GM13977 (cell line): ENCODE measurements around the gene RUNDC3A.
"Not testable (repeated sequence)": the region's sequence is repeated elsewhere in the genome, so short reads cannot be mapped to it uniquely, and the experiment has no call there.

Experiments
- DNase-seq: peaks from one replicate; pipeline ENCODE4 v3.0.0; 2012; ENCODE audit warnings: low spot score
- in situ Hi-C: fragments of 300-500 bp; cut with MboI; formaldehyde crosslinking; loops from one replicate; pipeline ENCODE4 v1.12.0; 2022; ENCODE audit warnings: low sequenced_read_pairs, low pct_unique_long_range_greater_than_20kb, mixed read lengths, inconsistent platforms; ENCODE audit not compliant: unreplicated experiment
- TF ChIP-seq, protein P1 (sequence below): IDR thresholded peaks from 2 replicates; pipeline ENCODE4 v1.5.1; 2012; ENCODE audit warnings: mild to moderate bottlenecking, control low read depth; ENCODE audit not compliant: insufficient read depth; ENCODE audit errors: extremely low read depth, missing control alignments

Gene RUNDC3A

DNA sequence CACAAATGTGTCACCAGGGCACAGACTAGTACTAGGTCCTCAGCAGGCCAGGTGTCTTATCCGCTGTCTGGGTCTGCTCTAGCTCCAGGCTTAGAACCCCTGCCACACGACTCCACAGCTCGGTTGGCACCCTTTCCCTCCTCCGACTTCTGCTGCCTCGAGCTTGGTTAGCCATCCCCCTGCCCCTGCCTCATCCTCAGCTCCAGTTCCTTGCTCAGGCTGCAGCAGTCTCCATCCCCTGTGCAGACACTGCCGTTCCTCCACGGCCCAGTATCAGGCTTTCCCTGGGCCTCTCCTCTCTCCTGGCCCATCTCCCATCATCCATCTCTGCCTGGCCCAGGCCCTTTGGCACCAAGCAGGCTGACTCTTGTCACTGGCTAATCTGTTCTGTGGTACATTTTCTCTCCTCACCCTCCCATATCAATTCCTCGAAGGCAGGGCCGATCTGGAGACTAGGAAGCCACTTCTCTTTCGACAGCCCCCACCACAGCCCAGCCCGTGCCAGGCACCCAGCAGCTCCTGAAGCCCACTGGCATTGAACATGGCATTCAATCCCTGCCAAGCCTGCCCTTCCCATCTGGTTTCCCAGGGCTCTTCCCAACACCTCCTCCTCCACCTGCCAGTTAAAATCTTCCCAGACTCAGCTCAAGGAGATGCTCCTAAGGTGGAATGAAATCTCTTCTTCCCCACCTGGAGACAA lies 35.3 kb downstream of the RUNDC3A start:
- TF ChIP-seq, protein P1, sequence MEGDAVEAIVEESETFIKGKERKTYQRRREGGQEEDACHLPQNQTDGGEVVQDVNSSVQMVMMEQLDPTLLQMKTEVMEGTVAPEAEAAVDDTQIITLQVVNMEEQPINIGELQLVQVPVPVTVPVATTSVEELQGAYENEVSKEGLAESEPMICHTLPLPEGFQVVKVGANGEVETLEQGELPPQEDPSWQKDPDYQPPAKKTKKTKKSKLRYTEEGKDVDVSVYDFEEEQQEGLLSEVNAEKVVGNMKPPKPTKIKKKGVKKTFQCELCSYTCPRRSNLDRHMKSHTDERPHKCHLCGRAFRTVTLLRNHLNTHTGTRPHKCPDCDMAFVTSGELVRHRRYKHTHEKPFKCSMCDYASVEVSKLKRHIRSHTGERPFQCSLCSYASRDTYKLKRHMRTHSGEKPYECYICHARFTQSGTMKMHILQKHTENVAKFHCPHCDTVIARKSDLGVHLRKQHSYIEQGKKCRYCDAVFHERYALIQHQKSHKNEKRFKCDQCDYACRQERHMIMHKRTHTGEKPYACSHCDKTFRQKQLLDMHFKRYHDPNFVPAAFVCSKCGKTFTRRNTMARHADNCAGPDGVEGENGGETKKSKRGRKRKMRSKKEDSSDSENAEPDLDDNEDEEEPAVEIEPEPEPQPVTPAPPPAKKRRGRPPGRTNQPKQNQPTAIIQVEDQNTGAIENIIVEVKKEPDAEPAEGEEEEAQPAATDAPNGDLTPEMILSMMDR = no peak
- DNase-seq = no peak
- in situ Hi-C loops = no loop called here

DNA sequence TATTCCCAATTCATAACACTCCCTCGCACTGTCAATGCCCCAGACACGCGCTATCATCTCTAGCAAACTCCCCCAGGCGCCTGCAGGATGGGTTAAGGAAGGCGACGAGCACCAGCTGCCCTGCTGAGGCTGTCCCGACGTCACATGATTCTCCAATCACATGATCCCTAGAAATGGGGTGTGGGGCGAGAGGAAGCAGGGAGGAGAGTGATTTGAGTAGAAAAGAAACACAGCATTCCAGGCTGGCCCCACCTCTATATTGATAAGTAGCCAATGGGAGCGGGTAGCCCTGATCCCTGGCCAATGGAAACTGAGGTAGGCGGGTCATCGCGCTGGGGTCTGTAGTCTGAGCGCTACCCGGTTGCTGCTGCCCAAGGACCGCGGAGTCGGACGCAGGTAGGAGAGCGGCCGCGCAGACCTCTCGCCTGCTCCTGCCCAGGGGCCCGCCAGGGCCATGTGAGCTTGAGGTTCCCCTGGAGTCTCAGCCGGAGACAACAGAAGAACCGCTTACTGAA lies 36.6 kb downstream of the RUNDC3A start, which contains the start of gene GRN:
Gene GRN, plus strand, starts transcription at position 364 of the 515 bp plus-strand sequence. CDS start 3,863 bp downstream, outside the sequence.
- in situ Hi-C loops = no loop called here
- DNase-seq = peak; percentile 95
- TF ChIP-seq, protein P1 = no peak

DNA sequence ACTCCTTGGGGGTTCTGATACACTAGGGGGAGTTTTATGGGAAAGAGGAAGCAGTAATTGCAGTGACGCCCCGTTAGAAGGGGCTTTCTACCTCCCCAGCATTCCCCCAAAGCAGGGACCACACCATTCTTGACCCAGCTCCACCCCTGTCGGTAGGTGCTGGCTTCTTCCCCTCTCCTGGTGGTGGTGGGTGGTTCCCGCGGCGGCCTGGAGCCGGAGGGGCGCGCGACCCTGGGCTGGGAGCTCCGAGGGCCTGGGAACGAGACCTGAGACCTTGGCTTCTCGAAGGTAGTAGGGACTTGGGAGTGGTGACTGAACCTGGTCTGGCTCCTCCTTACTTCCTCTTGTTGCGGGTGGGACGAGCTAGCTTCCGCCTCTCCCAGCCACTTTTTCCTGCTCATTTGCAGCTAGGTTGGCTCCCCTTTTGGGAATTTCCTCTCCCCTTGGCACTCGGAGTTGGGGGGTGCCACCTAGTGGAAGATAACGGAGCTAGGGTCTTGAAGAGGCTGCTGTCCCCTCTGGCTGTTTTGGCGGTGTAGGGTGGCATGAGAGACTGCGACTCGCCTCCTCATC lies 37.1 kb downstream of the RUNDC3A start:
- in situ Hi-C loops = no loop called here
- DNase-seq = peak; percentile 56

DNA sequence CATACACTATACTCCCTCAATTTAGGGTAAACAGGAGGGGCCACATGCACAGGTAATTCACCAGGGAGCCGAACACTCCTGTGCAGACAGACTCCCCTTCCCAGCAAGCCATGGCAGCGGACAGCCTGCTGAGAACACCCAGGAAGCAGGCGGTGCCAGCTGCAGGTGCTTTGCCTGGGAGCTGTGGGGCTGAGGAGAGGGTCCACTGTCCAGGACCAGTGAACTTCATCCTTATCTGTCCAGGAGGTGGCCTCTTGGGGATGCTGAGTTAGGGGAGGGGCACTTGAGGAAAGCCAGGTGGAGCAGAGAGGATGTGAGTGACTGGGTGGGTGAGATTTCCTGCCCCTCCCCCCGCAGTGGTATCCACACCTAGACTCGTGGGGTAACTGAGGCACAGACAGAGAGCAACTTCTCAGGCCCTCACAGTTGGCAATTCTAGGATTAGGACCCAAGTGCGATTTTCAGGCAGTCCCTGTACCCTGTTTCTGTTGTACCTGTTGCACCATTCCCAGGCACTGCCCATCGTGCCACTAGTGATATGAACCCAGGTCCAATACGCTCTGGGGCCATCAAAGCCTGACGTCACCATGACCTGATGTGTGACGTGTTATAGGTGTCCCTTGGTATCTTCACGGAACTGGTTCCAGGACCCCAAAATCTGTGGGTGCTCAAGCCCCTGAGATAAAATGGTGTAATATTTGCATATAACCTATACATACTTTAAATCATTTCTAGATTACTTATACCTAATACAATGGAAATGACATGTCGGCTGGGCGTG lies 37.9 kb downstream of the RUNDC3A start:
- no peak for DNase-seq
- TF ChIP-seq, protein P1 = peak; percentile 7
- in situ Hi-C loops = no loop called here

More for the DNA sequence above, 37.1 kb downstream of the RUNDC3A start:
- TF ChIP-seq, protein P1 = peak; percentile 73

DNA sequence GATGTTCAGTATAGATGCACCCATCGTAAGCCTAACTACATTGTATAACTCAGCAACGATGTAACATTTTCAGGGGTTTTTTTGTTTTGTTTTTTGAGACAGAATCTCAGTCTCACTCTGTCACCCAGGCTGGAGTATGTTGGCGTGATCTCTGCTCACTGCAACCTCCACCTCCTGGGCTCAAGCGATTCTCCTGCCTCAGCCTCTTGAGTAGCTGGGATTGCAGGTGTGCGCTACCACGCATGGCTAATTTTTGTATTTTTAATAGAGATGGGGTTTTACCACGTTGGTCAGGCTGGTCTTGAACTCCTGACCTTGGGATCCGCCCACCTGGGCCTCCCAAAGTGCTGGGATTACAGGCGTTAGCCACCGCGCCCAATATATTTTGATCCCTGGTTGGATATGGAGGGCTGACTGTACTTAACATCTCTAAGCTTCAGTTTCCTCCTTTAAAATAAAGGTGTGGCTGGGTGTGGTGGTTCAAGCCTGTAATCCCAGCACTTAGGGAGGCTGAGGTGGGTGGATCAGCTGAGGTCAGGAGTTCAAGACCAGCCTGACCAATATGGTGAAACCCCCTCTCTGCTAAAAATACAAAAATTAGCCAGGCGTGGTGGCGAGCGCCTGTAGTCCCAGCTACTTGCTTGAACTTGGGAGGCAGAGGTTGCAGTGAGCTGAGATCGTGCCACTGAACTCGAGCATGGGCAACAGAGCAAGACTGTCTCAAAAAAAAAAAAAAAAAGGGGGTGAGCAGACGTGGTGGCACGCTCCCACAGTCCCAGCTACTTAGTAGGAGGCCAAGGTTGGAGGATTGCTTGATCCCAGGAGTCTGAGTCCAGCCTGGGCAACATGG lies 39.0 kb downstream of the RUNDC3A start:
- DNase-seq, in situ Hi-C loops: not testable (repeated sequence)

DNA sequence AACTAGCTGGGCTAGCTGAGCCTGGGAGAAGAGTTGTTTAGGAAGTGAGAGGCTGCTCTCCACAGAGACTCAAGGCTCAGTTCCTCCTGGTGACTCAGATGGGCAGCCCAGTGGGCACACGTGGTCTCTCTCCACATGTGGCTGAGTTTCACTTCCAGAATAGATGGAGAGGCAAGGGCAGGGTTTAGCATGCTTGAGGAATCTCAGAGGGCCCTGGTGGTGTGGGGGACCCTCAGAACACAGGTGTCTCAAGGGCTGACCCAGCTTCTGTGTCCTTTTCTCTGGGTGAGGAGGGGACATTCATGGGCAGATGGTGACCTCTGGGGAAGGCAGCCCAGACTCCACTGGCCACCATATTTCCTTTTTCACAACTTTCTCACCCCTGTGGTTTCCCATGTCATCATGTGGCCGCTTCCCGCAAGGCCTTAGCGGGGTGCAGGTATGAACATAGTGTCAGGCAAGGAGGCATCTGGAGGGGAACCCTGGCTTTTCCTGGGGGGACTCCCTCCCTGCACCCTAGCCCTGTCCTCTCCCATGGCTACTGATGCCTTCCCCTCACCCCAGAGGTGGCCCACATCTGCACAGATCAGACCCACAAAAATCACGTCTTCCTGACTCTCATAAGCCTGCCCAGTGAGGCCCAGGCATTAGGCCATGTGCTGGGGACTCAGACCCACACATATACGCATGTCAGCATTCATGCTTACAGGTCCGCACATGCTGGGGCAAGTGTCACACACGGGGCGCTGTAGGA lies 40.0 kb downstream of the RUNDC3A start:
- in situ Hi-C loops = no loop called here
- peak; percentile 82 for DNase-seq

More for the DNA sequence above, 40.0 kb downstream of the RUNDC3A start:
- TF ChIP-seq, protein P1 = no peak
